IPS DF 4.7 (cell line): ENCODE measurements around the gene GFER.
"Not testable (repeated sequence)": the region's sequence is repeated elsewhere in the genome, so short reads cannot be mapped to it uniquely, and the experiment has no call there.

Experiments used
- DNase-seq: peaks from one replicate; pipeline ENCODE4 v3.0.0-alpha.2; 2013; ENCODE audit warnings: low spot score; ENCODE audit errors: extremely low read depth

The GFER gene

DNA sequence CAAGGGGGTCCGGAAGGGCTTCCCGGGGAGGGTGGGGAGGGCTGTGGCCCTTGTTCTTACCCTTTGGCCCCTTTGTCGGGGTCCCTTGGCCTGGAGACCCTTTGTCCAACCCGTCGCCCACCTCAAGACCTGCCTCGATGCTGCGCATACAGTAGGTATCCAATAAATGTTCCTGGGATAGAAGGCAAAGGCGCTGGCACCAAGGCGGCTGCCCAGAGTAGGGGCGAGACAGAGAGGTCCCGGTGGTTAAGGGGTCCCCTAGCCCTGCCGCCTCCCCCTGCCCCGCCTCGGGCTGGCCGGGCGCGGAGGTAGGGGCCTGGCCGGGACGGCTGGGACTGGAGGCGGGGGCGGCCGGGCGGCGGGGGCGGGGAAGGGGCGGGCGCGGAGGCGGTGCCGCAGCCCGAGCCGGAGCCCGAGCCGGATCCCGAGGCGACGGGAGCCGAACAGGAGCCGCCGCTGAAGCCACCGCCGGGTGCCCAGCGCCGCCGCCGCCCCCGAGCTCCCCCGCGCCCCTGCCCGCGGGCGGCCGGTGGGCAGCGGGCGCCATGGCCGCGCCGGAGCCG is 42.5 kb downstream of the GFER start, which contains the start of gene NHERF2:
NHERF2 (plus strand) TSS at position 442 of the 563 bp plus-strand sequence; CDS start at position 546, 104 bp downstream.
- no peak for DNase-seq

- DNase-seq = no peak
Observed at GRCh38 chr16:2027024-2028010, 43.3 kb downstream of the GFER start.

DNA sequence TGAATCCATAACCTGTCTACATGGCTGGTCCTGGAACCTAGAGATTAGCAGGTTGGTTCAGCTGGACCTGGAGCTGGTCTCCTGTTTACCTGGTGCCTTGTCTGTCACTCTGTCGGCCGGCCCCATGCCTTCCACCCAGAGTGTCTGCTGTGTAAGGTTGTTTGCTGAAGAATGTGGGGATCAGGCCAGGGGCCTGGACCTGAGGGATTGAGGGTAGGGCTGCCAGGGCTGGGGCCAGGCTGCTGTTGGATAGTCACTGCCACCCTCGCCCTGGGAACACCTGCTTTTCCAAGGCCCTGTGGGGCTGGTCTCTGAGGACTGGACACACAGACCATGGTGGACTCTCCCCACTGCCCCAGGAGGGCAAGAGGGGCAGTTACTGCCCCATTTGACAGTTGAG is 44.2 kb downstream of the GFER start:
- no peak for DNase-seq

GRCh38 chr16:2028620-2029220 is 44.7 kb downstream of the GFER start:
- DNase-seq = no peak

- no peak for DNase-seq
Observed at GRCh38 chr16:2029350-2029749, 45.4 kb downstream of the GFER start.

DNA sequence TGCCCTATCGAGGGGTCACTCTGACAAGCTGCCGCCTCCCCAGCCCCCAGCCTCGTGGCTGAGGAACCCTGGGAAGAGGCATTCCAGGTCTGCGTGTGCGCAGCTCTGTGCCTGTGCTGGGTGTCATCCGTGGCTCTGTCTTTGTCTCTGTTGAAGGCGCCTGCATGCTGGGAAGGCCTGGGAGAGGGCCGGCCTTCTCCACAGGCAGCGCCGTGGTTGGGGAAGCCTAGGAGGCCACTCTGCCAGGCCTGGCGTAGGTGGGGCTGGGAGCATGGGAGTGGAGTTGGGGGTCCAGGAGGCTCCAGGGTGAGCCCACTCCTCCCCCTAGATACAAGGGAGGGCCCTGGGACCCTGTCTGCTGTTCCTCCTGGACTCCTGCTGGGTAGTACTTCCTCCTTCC is 46.0 kb downstream of the GFER start:
- no peak for DNase-seq

GRCh38 chr16:2031081-2031577 is 47.1 kb downstream of the GFER start:
- no peak for DNase-seq

DNA sequence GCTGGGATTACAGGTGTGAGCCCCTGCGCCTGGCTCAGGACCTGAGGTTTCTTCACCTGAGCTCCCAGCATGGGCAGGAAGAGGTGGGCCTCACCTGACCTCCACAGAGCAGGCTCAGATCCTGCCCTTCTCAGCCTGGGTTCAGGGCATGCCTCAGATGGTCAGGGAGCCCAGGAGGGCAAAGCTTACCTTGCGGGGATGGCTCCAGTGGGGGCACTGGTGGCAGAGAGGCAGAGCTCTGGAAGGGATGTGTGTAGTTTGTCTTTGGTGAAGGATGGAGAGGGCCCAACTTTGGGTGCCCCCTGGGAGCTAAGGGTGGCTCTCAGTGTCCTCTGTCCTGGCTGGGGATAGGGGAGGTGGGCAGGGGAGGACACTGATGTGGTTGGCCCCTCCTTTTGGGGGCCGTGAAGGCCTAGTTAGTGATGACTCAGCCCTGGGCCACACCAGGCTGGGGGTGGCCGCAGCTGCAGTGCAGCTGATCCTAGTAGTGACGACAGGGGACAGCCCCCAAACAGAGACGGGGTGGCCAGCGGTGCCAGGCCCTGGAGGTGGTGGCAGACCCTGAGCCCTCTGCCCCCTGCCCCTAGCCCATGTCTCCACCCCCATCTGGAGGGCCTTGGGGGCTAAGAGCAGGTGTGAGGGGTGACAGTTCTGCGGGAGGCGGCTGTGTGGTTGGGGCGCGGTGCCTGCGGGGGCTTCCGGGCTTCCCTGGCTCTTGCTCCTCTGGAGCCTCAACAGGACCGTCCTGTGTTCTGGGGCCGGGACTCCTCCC is 48.5 kb downstream of the GFER start:
- DNase-seq = no peak

GRCh38 chr16:2033057-2033908 is 49.3 kb downstream of the GFER start:
- no peak for DNase-seq

DNA sequence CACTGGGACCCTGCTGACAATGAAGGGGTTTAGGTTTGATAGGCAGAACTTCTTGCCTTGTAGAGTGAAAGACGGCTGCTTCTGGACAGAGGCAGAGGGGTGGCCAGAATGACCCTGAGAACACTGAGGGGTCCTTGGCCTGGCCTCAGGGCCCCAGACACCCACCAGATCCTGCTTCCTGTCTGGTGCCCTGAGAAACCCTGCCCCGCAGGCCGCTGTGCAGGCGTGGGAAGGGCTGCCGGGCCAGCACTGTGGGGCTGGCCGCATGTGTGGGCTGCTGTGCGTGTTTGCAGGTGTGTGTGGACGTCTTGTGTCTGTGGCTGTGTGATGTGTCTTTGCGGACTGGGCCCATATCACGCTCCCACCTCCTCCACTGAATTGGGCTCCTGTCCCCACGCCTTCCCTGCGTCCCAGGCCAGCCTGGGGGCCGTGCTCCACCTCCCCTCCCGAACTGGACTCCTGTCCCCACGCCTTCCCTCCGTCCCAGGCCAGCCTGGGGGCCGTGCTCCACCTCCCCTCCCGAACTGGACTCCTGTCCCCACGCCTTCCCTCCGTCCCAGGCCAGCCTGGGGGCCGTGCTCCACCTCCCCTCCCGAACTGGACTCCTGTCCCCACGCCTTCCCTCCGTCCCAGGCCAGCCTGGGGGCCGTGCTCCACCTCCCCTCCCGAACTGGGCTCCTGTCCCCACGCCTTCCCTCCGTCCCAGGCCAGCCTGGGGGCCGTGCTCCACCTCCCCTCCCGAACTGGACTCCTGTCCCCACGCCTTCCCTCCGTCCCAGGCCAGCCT is 50.1 kb downstream of the GFER start:
- not testable (repeated sequence) for DNase-seq

DNA sequence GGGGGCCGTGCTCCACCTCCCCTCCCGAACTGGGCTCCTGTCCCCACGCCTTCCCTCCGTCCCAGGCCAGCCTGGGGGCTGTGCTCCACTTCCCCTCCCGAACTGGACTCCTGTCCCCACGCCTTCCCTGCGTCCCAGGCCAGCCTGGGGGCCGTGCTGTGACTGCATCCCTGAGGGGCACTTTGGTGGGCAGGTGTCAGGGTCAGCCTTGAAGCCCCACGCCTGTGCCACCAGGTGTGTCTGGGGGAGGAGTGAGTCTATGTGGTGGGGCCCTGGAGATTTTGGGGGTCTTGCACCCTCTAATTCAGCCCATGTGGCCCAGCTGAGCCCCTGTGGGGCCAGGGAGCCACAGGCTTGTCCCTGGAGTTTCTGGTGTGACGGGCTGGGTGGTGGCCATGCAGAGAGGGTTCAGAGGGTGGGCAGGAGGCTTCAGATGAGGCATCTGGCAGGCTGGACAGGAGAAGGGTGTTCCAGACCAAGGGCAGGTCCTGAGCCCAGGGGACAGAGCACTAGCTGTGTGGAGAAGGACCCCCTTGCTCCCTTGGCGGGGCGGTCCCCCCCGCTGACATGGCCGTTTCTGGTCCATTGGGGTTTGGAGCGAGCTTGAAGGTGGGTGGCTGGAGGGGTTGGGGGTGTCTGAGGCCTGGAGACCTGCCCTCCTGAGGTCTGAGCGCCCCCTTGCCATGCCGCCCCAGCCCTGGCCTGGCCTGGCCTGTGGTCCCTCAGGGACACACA is 50.9 kb downstream of the GFER start:
- no peak for DNase-seq

- no peak for DNase-seq
Observed at GRCh38 chr16:2035431-2036199, 51.6 kb downstream of the GFER start.

GRCh38 chr16:2036200-2036966 is 52.4 kb downstream of the GFER start:
- DNase-seq = no peak

DNA sequence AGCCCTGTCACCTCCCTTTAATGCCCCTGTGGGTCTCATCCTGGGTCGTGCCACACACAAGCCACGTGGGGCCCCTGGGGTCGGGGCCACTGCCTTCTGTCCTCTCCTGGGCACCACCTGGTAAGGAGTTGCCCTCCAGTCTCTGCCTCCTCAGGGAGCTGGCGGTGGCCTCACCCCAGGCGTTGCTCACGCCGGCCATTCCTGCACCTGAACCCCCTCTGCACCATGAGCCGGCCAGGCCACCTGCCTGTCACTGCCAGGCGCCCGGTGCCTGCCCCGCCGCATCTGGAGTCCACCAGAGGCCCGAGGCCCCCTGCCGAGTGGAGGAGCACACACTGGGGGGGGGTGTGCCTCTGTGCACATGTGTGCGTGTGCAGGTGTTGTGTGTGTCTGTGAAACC is 53.1 kb downstream of the GFER start:
- DNase-seq = no peak
